K562 (cell line): ENCODE measurements around the gene RHEBL1. TPM values are rescaled to one million over a fixed set of nuclear protein-coding genes. Genes with fewer than 3 reads are reported as not detected.
A peak's percentile ranks its signal among the peaks of the same experiment; 100 is the strongest.

Source experiments
- HDGF ChIP-seq: fragments of 450-650 bp; IDR thresholded peaks from 2 replicates; pipeline ENCODE4 v1.6.1; 2016
- KDM2B ChIP-seq: fragments of 250-450 bp; sonication (Bioruptor Pico); IDR thresholded peaks from 2 replicates; pipeline ENCODE4 v1.8.0; 2021; ENCODE audit warnings: mild to moderate bottlenecking, moderate library complexity
- MEIS2 ChIP-seq: fragments of 450-650 bp; IDR thresholded peaks from 2 replicates; pipeline ENCODE4 v1.6.1; 2014; ENCODE audit warnings: mild to moderate bottlenecking; ENCODE audit not compliant: partially characterized antibody
- MTA3 ChIP-seq: fragments of 450-650 bp; formaldehyde crosslinking; IDR thresholded peaks from 2 replicates; pipeline ENCODE4 v1.6.1; 2017; ENCODE audit warnings: mild to moderate bottlenecking, borderline replicate concordance
- POLR2AphosphoS2 ChIP-seq: IDR thresholded peaks from 2 replicates; pipeline ENCODE4 v1.6.1; 2012; ENCODE audit warnings: low read length, improper control_type of control experiment
- ZNF639 ChIP-seq, 2 experiments: fragments of 200-800 bp in 1 of 2; sonication (Bioruptor generic) in 1 of 2; sonication (generic) in 1 of 2; formaldehyde crosslinking in 1 of 2; IDR thresholded peaks in 1 of 2; conservative IDR thresholded peaks in 1 of 2; 2 replicates each; pipeline versions ENCODE4 v1.5.0 to v1.6.1; 2016 to 2020; ENCODE audit warnings: missing compliant biosample characterization in 1 of 2, missing genetic modification characterization in 1 of 2, missing genetic modification reagents in 1 of 2
- polyA plus RNA-seq, 8 experiments: library from polyadenylated mRNA; depleted of rRNA in 4 of 8; stranded (reverse) in 5 of 8; unstranded in 3 of 8; fragments of >200 nt; fragmentation: Nextera tagmentation in 2 of 8; fragmentation: Illumina TruSeq in 1 of 8; extraction: Ambion mirVana in 2 of 8; extraction: Trizol in 1 of 8; gene quantifications; 2 replicates each; pipeline versions ENCODE4 v1.2.1 to v1.2.3, GENCODE V29; 2011 to 2014; ENCODE audit warnings: inconsistent platforms in 1 of 8, missing spikeins in 1 of 8
- total RNA-seq, 7 experiments: library from RNA; depleted of rRNA in 6 of 7; stranded (reverse); fragments of >200 nt in 6 of 7; fragmentation: Illumina TruSeq in 2 of 7; extraction: Trizol in 2 of 7; gene quantifications; 2 replicates each; pipeline versions ENCODE4 v1.2.1 to v1.2.3, GENCODE V29; 2011 to 2021; ENCODE audit warnings: low replicate concordance in 1 of 7
- TF ChIP-seq, protein P1 (sequence below), 2 experiments: fragments of 450-650 bp; formaldehyde crosslinking in 1 of 2; IDR thresholded peaks; 2 replicates each; pipeline versions ENCODE4 v1.4.0 to v1.6.1; 2014 to 2020; ENCODE audit warnings: mild to moderate bottlenecking in 2 of 2, borderline replicate concordance in 1 of 2, low read depth in 1 of 2
- TF ChIP-seq, protein P2 (sequence below): fragments of 450-650 bp; conservative IDR thresholded peaks from 2 replicates; pipeline ENCODE4 v1.6.1; 2016; ENCODE audit warnings: missing genetic modification characterization, low read depth, mild to moderate bottlenecking, missing compliant biosample characterization, moderate library complexity
- TF ChIP-seq, protein P3 (sequence below), 3 experiments: fragments of 200-800 bp in 1 of 3; sonication (Bioruptor generic) in 1 of 3; sonication (generic) in 1 of 3; formaldehyde crosslinking in 1 of 3; IDR thresholded peaks; 2 replicates each; pipeline versions ENCODE4 v1.6.1 to v1.8.0; 2016 to 2022; ENCODE audit warnings: mild to moderate bottlenecking in 2 of 3, missing compliant biosample characterization in 2 of 3, missing genetic modification characterization in 2 of 3, missing genetic modification reagents in 1 of 3
- TF ChIP-seq, protein P4 (sequence below), 3 experiments: IDR thresholded peaks in 2 of 3; conservative IDR thresholded peaks in 1 of 3; 2 replicates each; pipeline ENCODE4 v1.5.1; 2011 to 2012; ENCODE audit warnings: low read length in 3 of 3, mild to moderate bottlenecking in 3 of 3, control low read depth in 2 of 3, improper control_type of control experiment in 1 of 3, inconsistent platforms in 1 of 3, low read depth in 1 of 3, mixed read lengths in 1 of 3, moderate library complexity in 1 of 3; ENCODE audit not compliant: insufficient read depth in 2 of 3

Gene RHEBL1
- total and polyA plus RNA-seq, 9 of the 15 experiments (the other 6 are each of a cell fraction or from before 2014, with no cell fraction given): 4.3 to 36.1 (median 8.2) TPM

- TF ChIP-seq, protein P1, sequence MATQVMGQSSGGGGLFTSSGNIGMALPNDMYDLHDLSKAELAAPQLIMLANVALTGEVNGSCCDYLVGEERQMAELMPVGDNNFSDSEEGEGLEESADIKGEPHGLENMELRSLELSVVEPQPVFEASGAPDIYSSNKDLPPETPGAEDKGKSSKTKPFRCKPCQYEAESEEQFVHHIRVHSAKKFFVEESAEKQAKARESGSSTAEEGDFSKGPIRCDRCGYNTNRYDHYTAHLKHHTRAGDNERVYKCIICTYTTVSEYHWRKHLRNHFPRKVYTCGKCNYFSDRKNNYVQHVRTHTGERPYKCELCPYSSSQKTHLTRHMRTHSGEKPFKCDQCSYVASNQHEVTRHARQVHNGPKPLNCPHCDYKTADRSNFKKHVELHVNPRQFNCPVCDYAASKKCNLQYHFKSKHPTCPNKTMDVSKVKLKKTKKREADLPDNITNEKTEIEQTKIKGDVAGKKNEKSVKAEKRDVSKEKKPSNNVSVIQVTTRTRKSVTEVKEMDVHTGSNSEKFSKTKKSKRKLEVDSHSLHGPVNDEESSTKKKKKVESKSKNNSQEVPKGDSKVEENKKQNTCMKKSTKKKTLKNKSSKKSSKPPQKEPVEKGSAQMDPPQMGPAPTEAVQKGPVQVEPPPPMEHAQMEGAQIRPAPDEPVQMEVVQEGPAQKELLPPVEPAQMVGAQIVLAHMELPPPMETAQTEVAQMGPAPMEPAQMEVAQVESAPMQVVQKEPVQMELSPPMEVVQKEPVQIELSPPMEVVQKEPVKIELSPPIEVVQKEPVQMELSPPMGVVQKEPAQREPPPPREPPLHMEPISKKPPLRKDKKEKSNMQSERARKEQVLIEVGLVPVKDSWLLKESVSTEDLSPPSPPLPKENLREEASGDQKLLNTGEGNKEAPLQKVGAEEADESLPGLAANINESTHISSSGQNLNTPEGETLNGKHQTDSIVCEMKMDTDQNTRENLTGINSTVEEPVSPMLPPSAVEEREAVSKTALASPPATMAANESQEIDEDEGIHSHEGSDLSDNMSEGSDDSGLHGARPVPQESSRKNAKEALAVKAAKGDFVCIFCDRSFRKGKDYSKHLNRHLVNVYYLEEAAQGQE (IDR thresholded peaks at IDR 0.05; ENCODE audit: borderline replicate concordance): peak; percentile 93
- TF ChIP-seq, protein P1 (CRISPR knock-in tag; IDR thresholded peaks at IDR 0.05; ENCODE audit: low read depth): peak; percentile 74; the same call in 1 of the 2 replicates
- peak in 1 of 2 experiments; percentile 98; a peak in 2 of 4 replicates for TF ChIP-seq ZNF639 (CRISPR knock-in tag; conservative IDR thresholded peaks at IDR 0.05 in 1 of 2, IDR thresholded peaks at IDR 0.05 in 1 of 2)
- TF ChIP-seq MTA3: peak; percentile 81
- TF ChIP-seq KDM2B (CRISPR knock-in tag): peak; percentile 59; the same call in 1 of the 2 replicates
- TF ChIP-seq, protein P2, sequence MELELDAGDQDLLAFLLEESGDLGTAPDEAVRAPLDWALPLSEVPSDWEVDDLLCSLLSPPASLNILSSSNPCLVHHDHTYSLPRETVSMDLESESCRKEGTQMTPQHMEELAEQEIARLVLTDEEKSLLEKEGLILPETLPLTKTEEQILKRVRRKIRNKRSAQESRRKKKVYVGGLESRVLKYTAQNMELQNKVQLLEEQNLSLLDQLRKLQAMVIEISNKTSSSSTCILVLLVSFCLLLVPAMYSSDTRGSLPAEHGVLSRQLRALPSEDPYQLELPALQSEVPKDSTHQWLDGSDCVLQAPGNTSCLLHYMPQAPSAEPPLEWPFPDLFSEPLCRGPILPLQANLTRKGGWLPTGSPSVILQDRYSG: peak; percentile 69; the same call in 1 of the 2 replicates
- TF ChIP-seq, protein P3, sequence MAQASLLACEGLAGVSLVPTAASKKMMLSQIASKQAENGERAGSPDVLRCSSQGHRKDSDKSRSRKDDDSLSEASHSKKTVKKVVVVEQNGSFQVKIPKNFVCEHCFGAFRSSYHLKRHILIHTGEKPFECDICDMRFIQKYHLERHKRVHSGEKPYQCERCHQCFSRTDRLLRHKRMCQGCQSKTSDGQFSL (CRISPR knock-in tag; IDR thresholded peaks at IDR 0.05): peak; percentile 100
- TF ChIP-seq, protein P3 (tag; IDR thresholded peaks at IDR 0.05): peak in 1 of 2 experiments; percentile 98; a peak in 2 of 4 replicates
- TF ChIP-seq, protein P4, sequence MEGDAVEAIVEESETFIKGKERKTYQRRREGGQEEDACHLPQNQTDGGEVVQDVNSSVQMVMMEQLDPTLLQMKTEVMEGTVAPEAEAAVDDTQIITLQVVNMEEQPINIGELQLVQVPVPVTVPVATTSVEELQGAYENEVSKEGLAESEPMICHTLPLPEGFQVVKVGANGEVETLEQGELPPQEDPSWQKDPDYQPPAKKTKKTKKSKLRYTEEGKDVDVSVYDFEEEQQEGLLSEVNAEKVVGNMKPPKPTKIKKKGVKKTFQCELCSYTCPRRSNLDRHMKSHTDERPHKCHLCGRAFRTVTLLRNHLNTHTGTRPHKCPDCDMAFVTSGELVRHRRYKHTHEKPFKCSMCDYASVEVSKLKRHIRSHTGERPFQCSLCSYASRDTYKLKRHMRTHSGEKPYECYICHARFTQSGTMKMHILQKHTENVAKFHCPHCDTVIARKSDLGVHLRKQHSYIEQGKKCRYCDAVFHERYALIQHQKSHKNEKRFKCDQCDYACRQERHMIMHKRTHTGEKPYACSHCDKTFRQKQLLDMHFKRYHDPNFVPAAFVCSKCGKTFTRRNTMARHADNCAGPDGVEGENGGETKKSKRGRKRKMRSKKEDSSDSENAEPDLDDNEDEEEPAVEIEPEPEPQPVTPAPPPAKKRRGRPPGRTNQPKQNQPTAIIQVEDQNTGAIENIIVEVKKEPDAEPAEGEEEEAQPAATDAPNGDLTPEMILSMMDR (IDR thresholded peaks at IDR 0.05 in 2 of 3, conservative IDR thresholded peaks at IDR 0.05 in 1 of 3; ENCODE audit: insufficient read depth in 2 of 3, low read depth in 1 of 3, low read length in 3 of 3): peak; percentile 76 to 85 (median 79)
- no peak for TF ChIP-seq MEIS2
- TF ChIP-seq HDGF: no peak
- peak; percentile 98 for TF ChIP-seq POLR2AphosphoS2
Measured at GRCh38 chr12:49018261-49019119, 51.3 kb downstream of the RHEBL1 start, which contains the start of gene PRKAG1 (continued).
